ENCODE results near the gene SFTPB.

DNA sequence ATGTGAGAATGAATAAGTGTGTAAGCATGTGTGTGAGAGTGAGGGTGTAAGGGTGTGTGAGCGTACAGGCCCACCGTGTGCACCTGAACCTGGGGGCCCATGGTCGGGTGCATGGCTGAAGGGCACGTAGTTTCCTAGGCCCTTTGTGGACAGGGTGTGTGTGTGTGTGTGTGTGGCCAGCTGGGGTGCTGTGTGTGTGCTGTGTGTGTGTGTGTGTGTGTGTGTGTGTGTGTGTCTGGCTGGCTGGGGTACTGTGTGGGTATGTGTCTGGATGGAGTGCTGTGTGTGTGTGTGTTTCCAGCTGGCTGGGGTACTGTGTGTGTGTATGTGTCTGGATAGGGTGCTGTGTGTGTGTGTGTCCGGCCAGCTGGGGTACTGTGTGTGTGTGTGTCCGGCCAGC lies 2.0 kb downstream of the SFTPB start:
- TF ChIP-seq CTCF (IDR thresholded peaks at IDR 0.05) (no peak), EZH2 (IDR thresholded peaks at IDR 0.05) (no peak), EZH2phosphoT487 (IDR thresholded peaks at IDR 0.05) (no peak)
